Coronary artery (tissue), 2 donors: Measurements from ENCODE around the gene TSPAN9.

Source experiments
- DNase-seq: peaks from one replicate; pipeline ENCODE4 v3.0.0-alpha.2; 2017; ENCODE audit warnings: low spot score
- H3K27ac ChIP-seq, 2 donors: fragments of 200-600 bp; sonication (generic); one replicate each; pipeline ENCODE4 v1.5.1; 2016 to 2019
- H3K4me3 ChIP-seq: fragments of 200-600 bp; sonication (generic); 2 replicates; pipeline ENCODE4 v1.5.1; 2016; ENCODE audit warnings: mild to moderate bottlenecking, moderate library complexity
- TF ChIP-seq, protein P1 (sequence below): fragments of 200-600 bp; sonication (generic); IDR thresholded peaks from one replicate; pipeline ENCODE4 v1.5.1; 2019; ENCODE audit warnings: antibody characterized with exemption

TSPAN9 gene

DNA sequence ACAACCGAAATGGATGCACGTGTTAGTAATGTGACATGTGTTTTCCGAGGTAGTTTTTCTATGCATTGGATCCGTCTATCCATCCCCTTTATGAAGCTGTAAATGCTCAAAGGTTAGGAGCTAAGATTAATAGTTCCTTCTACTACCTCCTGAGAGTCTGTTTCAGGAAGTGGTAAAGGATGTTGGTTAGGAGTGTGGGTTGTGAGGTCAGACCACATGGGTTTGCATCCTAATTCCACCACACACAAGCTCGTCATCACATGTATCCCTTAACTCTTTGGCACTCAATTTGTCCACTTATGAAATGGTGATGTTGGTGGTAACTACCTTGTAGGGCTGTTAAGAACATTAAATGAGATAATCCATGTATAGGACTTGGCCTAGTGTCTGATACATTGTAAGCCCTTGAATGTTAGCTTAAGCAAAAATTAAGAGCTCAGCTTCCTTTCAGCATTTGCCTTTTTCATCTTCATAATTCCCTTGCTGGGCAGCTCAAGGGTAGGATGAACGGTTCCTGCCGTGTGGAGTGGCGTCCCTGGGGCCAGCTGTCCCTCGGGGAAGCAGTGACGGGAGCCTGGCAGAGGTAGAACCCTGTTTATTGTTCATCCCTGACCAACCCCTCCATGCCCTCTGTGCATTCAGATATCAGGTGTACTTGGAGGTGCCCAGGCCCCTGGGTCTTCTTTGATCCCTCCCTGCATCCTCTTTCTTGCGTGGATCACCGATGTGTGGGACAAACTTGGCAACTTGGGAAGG is 52.3 kb downstream of the TSPAN9 start:
- no peak overlapping the region for H3K27ac ChIP-seq
- no peak for DNase-seq
- no peak overlapping the region for H3K4me3 ChIP-seq
- TF ChIP-seq, protein P1, sequence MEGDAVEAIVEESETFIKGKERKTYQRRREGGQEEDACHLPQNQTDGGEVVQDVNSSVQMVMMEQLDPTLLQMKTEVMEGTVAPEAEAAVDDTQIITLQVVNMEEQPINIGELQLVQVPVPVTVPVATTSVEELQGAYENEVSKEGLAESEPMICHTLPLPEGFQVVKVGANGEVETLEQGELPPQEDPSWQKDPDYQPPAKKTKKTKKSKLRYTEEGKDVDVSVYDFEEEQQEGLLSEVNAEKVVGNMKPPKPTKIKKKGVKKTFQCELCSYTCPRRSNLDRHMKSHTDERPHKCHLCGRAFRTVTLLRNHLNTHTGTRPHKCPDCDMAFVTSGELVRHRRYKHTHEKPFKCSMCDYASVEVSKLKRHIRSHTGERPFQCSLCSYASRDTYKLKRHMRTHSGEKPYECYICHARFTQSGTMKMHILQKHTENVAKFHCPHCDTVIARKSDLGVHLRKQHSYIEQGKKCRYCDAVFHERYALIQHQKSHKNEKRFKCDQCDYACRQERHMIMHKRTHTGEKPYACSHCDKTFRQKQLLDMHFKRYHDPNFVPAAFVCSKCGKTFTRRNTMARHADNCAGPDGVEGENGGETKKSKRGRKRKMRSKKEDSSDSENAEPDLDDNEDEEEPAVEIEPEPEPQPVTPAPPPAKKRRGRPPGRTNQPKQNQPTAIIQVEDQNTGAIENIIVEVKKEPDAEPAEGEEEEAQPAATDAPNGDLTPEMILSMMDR = no peak

DNA sequence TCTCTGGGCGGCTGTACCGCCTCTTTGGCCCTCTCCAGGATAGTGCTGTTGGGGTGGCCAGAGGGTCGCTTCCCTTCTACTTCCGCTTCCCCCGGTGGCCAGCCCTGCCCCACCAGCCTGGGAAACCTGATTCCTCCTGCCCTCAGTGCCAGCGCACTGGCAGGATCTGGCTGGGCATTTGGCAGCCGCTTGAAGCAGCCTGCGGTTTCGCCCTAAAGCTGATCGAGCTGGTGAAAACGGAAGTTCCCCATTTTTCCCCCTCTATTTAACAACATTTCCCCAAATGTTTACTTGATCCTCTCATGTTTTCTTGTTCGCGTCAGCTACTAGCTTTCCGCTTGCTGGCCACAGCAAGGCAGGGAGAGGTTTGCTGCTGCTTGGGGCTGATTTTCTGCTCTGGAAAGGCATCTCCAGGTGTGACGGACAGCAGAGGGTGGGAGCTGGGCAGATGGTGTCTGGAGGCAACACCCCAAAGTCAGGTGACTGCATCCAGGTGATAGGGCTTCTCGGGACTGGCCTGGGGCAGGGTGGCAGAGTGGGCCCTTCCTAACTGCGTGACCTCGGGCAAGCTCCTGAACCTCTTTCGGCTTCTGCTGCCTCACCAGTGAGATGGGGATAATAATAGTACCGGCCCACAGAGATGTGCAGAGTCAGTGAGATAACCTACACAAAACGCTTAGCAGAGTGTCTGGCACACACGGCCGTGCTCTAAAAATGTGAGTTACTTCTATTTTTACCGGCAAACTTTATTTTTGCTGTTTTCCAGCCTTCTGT is 53.1 kb downstream of the TSPAN9 start:
- DNase-seq = no peak
- TF ChIP-seq, protein P1 = no peak
- H3K4me3 ChIP-seq = no peak overlapping the region
- no peak overlapping the region for H3K27ac ChIP-seq

DNA sequence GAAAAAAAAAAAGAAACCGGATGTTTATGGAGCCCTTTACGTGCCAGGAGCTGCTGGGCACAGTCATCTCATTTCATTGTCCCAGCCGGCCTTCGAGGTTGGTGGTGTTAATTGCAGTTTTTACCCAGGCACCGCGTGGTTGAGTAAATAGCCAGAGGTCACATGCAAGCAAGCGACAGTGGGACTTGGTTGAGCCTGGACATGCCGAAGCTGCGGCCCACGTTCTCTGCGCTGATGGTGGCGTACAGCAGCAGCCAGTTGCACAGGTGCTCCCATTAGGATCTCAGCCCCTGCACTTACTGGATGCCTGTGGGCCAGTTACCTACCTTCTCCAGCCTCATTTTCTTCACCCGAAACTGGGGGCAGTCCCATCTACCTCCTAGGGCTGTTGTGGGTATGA is 54.0 kb downstream of the TSPAN9 start:
- H3K4me3 ChIP-seq = no peak overlapping the region
- DNase-seq = no peak
- TF ChIP-seq, protein P1 = no peak
- H3K27ac ChIP-seq = no peak overlapping the region

DNA sequence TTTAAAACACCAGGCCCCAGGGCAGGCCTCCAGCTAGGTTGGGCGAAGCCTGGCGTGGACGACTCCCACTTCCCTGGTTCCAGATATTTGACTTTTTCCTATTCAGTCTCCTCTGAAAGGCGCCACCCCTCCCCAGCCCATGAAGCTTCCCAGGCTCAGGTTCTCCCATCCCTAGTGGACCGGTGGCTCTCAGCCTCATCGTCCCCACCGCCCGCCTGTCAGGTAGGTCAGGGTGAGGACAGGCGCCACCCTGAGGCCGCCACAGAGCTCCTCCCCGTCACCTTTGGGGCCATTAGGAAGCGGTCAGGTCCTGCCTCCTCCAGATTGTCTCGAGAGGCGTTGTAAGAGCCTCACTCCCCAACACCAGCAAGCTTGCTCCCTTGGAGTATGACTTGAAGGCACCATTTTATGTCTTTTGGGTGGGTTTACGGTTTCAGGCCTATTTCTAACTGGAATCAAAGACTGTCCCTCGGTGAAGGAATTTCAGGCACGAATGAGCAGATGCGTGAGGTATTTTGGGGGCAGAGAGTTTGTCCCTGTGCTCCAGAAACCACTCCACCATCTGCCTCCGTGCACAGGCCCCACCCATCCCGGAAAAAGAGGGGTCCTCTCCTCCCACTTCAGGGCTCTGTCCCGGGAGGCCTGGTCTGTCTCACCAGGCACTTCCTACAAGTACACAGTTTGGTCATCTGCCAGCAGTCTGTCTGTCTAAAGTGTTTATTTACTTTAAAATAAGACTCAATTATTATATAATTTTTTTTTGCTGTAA is 55.6 kb downstream of the TSPAN9 start:
- Histone ChIP-seq H3K4me3 (no peak overlapping the region), H3K27ac (peak overlapping the region; percentile 30 to 43)
- no peak for DNase-seq
- TF ChIP-seq, protein P1 = no peak

DNA sequence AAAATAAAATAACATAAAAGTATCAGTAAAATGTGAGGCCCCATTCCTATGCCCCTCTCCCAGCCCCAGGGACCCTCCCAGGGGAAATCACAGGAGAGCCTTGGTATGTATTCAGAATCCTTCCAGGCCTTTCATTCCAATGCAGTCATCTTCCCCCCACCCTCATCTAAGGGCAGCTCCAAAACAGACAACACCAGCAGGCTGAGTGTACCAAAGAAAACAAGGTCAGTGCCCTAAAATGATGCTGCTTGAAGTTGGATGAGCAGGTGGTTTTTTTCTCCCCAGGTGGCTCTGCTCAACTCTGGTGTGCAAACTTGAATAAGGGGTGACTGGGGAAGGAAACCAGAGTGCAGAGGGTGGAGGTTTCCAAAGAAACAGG is 56.2 kb downstream of the TSPAN9 start:
- peak overlapping the region in 1 of 2 donors; percentile 30 for H3K27ac ChIP-seq
- no peak overlapping the region for H3K4me3 ChIP-seq
- TF ChIP-seq, protein P1 = no peak
- no peak for DNase-seq

- TF ChIP-seq, protein P1 = no peak
- Histone ChIP-seq H3K27ac (no peak overlapping the region), H3K4me3 (no peak overlapping the region)
- no peak for DNase-seq
Measured at GRCh38 chr12:3134126-3134525, 56.9 kb downstream of the TSPAN9 start.
